GM15510 (cell line): ENCODE data around the gene ZNF503.

Experiments
- POLR2A ChIP-seq: IDR thresholded peaks from 3 replicates; pipeline ENCODE4 v1.6.1; 2011; ENCODE audit warnings: borderline replicate concordance; ENCODE audit not compliant: insufficient read length; ENCODE audit errors: extremely low read depth

The ZNF503 gene

DNA sequence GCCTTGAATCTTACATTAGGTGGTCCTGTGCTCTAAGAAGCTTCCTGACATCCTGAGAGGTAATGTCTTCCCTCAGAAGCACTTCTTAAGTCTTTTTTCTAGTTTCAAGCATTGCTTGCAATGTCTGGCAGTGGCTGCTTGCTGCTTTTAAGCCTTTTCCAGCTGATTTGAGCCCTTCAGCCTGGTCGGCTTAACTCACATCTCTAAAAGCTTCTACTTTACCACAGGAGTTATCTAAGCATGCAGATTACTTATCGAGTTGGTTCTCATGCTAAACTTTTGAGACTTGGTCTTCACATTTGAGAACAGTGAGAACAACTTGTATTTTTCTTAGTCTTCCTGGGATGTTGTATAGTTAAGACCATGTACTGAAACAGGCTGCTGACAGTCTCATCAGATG lies 33.7 kb upstream of the ZNF503 start:
- TF ChIP-seq POLR2A: no peak

GRCh38 chr10:75434291-75434690 lies 32.7 kb upstream of the ZNF503 start:
- no peak for TF ChIP-seq POLR2A

DNA sequence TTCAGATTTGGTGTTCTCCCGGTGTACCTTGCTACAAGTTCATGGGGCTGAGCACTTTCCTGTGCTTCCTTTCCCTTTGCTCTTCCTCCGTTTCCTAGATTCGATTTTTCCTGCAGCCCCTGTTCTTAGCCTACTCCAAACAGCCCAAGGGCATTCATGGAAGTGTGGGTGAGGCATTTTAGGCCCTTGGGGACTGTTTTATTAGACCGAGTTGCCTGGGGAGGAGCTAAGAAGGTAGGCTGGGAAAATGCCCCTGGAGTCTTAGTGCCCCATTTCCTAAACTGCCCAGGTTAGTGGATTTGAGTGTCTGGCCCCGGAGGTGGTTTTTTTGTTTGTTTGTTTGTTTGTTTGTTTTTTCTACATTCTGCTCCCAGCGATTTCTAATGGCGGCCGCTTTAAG lies 31.7 kb upstream of the ZNF503 start:
- TF ChIP-seq POLR2A: no peak

DNA sequence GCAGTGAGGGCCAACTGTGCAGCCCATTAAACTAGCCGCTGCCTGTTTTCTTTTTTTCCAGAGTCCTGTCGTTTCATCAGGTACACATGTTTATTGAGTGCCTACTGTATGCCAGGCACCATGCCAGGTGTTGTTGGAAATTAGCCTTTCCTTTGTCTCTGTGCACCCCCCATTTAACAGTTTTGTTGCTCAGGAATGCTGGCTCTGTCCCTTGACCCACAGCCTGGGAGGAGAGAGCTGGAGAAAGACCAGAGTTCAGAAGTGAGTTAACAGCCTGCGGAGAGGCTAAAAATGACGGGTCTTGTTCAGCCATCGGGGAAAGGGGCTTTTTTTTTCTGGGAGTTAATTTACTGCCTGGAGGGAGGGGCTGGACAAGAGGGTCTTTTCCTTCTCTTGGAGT lies 31.2 kb upstream of the ZNF503 start:
- TF ChIP-seq POLR2A: no peak

DNA sequence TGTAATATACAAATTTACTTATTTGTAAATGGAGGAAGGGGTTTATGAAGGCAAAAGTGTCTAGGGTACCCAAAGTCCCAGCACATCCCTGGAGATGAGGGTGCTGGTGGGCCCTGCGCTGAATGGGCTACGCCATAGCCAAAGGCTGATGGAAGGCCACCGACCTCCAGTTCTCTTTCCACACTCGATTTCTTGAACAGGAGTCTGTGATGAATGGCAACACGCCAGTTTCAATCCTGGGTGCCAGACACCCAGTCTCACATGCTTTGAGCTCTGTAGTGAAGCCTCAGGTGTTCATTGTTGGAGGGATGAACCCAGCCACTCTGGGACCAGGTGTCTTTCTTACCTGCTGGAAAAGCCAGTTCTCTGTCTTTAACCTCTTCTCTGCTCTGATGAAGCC lies 30.6 kb upstream of the ZNF503 start:
- no peak for TF ChIP-seq POLR2A

- TF ChIP-seq POLR2A: no peak
Observed at GRCh38 chr10:75431180-75432111, 29.9 kb upstream of the ZNF503 start, which contains the start of gene LRMDA. TSS of gene LRMDA (plus strand) at chr10:75431624.

- no peak for TF ChIP-seq POLR2A
Observed at GRCh38 chr10:75430000-75430763, 28.6 kb upstream of the ZNF503 start.

- no peak for TF ChIP-seq POLR2A
Observed at GRCh38 chr10:75429159-75429827, 27.7 kb upstream of the ZNF503 start.

GRCh38 chr10:75428434-75429158 lies 27.0 kb upstream of the ZNF503 start:
- TF ChIP-seq POLR2A: no peak

DNA sequence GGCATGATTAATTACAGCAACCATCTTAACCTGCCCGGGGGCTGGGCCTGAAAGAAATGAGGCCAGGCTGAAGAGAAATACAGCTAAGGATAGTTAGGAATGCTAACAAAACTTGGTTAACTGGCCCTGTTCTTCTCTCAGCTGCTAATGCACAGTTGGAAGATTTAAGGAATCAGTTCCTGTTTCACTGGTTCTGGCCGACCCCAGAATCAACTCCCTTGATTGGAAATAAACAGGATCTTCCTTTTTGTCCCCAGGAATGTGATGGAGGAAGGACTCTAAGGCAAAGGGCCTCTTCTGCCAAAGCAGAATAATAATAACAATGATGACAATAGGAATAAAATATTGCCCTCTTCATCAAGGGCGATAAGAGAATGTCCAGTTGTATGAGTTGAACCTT lies 26.4 kb upstream of the ZNF503 start:
- no peak for TF ChIP-seq POLR2A

- no peak for TF ChIP-seq POLR2A
Observed at GRCh38 chr10:75426880-75427279, 25.3 kb upstream of the ZNF503 start.

GRCh38 chr10:75425291-75426079 lies 23.9 kb upstream of the ZNF503 start:
- no peak for TF ChIP-seq POLR2A

GRCh38 chr10:75424571-75424970 lies 23.0 kb upstream of the ZNF503 start:
- TF ChIP-seq POLR2A: no peak

DNA sequence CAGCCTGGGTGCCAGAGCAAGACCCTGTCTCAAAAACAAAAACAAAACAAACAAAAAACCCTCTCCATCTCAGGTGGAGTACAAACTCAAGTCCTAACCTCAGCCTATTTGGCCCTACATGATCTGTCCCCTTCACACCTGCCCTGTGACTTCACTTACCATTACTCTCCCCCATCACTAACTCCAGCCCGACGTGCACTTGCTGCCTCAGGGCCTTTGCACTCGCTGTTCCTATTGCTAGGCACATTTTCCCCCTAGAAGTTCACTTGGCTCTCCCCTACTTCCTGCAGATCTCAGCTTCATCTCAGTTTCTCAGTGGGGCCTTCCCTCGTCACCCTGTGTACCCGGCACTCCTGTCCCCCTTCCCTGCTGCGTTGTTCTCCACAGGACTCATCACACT lies 21.3 kb upstream of the ZNF503 start:
- no peak for TF ChIP-seq POLR2A
